ENCODE data around the gene OVCH2. TPM values are rescaled to one million over a fixed set of nuclear protein-coding genes. Genes with fewer than 3 reads are reported as not detected.

OVCH2 gene
- total and polyA plus RNA-seq, 2 experiments from 2014 or later: 0.42 to 1.3 TPM

DNA sequence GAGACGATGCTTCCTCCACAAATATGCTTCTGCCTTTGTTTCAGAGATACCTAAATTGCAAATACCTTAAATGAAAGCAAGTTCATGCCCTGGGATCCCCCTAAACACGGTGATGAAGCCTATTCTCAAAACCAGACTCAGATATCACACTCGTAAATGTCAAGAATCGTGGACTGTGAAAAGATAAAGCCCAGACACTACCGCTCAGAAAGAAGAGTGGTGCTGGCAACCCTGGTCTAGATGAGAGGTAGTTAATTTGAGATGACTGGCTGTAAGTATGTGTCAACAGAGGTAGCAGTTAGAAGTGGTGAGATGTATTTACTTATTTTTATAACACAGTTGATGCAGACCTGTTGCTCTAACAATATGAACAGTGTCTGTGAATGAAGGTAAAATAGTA lies 2.5 kb downstream of the OVCH2 start:
- ATAC-seq: no peak
- H3K27ac Mint-ChIP-seq: no peak overlapping the region
- DNase-seq (ENCODE audit: low spot score): no peak
- Histone ChIP-seq H3K36me3 (ENCODE audit: insufficient read depth) (no peaks in the 10 kb centered on the region), H2AFZ (no peak overlapping the region), H3K79me2 (replicated peaks; ENCODE audit: insufficient read depth) (no peaks in the 10 kb centered on the region), H3K4me3 (no peak overlapping the region), H3K27me3 (ENCODE audit: insufficient read depth) (no peaks in the 10 kb centered on the region), H3K4me1 (ENCODE audit: insufficient read depth) (no peaks in the 10 kb centered on the region), H4K20me1 (replicated peaks; ENCODE audit: insufficient read depth) (no peaks in the 10 kb centered on the region), H3K27ac (ENCODE audit: low read depth) (no peak overlapping the region), H3K4me2 (no peak overlapping the region), H3K9me2 (ENCODE audit: insufficient read depth) (no peaks in the 10 kb centered on the region), H3F3A (replicated peaks; ENCODE audit: low read depth) (no peaks in the 10 kb centered on the region)
- no peak overlapping the region for H3K4me3 Mint-ChIP-seq
- H3K9me3 Mint-ChIP-seq: no peaks in the 10 kb centered on the region
- peaks cover 6% of the 10 kb centered on the region for H3K27me3 Mint-ChIP-seq (ENCODE audit: insufficient read depth, low read depth, poor library complexity)
- H3K4me1 Mint-ChIP-seq: peaks cover 3% of the 10 kb centered on the region; the same call in 2 of the 3 replicates
- TF ChIP-seq EZH2phosphoT487 (IDR thresholded peaks at IDR 0.05; ENCODE audit: unreplicated experiment): no peak
- TF ChIP-seq, protein P1, sequence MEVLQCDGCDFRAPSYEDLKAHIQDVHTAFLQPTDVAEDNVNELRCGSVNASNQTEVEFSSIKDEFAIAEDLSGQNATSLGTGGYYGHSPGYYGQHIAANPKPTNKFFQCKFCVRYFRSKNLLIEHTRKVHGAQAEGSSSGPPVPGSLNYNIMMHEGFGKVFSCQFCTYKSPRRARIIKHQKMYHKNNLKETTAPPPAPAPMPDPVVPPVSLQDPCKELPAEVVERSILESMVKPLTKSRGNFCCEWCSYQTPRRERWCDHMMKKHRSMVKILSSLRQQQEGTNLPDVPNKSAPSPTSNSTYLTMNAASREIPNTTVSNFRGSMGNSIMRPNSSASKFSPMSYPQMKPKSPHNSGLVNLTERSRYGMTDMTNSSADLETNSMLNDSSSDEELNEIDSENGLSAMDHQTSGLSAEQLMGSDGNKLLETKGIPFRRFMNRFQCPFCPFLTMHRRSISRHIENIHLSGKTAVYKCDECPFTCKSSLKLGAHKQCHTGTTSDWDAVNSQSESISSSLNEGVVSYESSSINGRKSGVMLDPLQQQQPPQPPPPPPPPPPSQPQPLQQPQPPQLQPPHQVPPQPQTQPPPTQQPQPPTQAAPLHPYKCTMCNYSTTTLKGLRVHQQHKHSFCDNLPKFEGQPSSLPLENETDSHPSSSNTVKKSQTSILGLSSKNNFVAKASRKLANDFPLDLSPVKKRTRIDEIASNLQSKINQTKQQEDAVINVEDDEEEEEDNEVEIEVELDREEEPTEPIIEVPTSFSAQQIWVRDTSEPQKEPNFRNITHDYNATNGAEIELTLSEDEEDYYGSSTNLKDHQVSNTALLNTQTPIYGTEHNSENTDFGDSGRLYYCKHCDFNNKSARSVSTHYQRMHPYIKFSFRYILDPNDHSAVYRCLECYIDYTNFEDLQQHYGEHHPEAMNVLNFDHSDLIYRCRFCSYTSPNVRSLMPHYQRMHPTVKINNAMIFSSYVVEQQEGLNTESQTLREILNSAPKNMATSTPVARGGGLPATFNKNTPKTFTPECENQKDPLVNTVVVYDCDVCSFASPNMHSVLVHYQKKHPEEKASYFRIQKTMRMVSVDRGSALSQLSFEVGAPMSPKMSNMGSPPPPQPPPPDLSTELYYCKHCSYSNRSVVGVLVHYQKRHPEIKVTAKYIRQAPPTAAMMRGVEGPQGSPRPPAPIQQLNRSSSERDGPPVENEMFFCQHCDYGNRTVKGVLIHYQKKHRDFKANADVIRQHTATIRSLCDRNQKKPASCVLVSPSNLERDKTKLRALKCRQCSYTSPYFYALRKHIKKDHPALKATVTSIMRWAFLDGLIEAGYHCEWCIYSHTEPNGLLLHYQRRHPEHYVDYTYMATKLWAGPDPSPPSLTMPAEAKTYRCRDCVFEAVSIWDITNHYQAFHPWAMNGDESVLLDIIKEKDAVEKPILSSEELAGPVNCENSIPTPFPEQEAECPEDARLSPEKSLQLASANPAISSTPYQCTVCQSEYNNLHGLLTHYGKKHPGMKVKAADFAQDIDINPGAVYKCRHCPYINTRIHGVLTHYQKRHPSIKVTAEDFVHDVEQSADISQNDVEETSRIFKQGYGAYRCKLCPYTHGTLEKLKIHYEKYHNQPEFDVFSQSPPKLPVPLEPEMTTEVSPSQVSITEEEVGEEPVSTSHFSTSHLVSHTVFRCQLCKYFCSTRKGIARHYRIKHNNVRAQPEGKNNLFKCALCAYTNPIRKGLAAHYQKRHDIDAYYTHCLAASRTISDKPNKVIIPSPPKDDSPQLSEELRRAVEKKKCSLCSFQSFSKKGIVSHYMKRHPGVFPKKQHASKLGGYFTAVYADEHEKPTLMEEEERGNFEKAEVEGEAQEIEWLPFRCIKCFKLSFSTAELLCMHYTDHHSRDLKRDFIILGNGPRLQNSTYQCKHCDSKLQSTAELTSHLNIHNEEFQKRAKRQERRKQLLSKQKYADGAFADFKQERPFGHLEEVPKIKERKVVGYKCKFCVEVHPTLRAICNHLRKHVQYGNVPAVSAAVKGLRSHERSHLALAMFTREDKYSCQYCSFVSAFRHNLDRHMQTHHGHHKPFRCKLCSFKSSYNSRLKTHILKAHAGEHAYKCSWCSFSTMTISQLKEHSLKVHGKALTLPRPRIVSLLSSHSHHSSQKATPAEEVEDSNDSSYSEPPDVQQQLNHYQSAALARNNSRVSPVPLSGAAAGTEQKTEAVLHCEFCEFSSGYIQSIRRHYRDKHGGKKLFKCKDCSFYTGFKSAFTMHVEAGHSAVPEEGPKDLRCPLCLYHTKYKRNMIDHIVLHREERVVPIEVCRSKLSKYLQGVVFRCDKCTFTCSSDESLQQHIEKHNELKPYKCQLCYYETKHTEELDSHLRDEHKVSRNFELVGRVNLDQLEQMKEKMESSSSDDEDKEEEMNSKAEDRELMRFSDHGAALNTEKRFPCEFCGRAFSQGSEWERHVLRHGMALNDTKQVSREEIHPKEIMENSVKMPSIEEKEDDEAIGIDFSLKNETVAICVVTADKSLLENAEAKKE (CRISPR knock-in tag; IDR thresholded peaks at IDR 0.05): no peak
- no peaks in the 10 kb centered on the region for H3K36me3 Mint-ChIP-seq (ENCODE audit: low read depth)

DNA sequence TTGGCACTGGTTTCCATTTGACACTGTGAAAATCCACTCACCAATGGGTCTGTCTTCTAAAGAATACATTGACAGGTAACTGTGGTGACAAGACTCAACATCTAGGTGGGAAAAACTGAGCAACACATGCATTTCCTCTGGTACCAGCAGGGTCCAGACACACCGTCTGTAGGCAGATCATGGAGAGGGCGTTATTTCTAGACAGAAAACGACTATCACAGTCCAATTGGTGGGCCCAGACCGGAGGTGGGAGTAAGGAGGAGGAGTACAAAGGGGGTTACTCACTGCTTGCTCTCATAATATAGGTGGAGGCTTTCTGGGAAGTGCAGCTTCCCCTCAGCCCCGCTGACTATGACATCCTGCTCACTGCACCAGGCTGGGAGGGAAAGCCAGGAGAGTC lies 9.9 kb downstream of the OVCH2 start:
- no peak overlapping the region for H3K27ac ChIP-seq (ENCODE audit: low read depth)
- TF ChIP-seq EZH2 (IDR thresholded peaks at IDR 0.05; ENCODE audit: low read depth, unreplicated experiment) (no peak), EZH2phosphoT487 (IDR thresholded peaks at IDR 0.05; ENCODE audit: unreplicated experiment) (no peak)

More for the DNA sequence above, 9.9 kb downstream of the OVCH2 start:
- Histone ChIP-seq H3K4me2 (no peak overlapping the region), H3F3A (replicated peaks; ENCODE audit: low read depth) (no peaks in the 10 kb centered on the region), H3K79me2 (replicated peaks; ENCODE audit: insufficient read depth) (no peaks in the 10 kb centered on the region), H3K27me3 (ENCODE audit: insufficient read depth) (no peaks in the 10 kb centered on the region), H3K9me2 (ENCODE audit: insufficient read depth) (no peaks in the 10 kb centered on the region), H4K20me1 (replicated peaks; ENCODE audit: insufficient read depth) (no peaks in the 10 kb centered on the region), H3K4me3 (no peak overlapping the region), H2AFZ (no peak overlapping the region), H3K36me3 (ENCODE audit: insufficient read depth) (no peaks in the 10 kb centered on the region), H3K4me1 (ENCODE audit: insufficient read depth) (no peaks in the 10 kb centered on the region)
- Mint-ChIP-seq H3K9me3 (no peaks in the 10 kb centered on the region), H3K36me3 (ENCODE audit: low read depth) (no peaks in the 10 kb centered on the region), H3K27ac (no peak overlapping the region), H3K27me3 (ENCODE audit: insufficient read depth, low read depth, poor library complexity) (peaks cover 10% of the 10 kb centered on the region), H3K4me3 (no peak overlapping the region), H3K4me1 (peaks cover 17% of the 10 kb centered on the region)
- no peak for ATAC-seq
- DNase-seq (ENCODE audit: low spot score): no peak
